WI38 (cell line): ENCODE results near the gene RPS6KA2.

ENCODE experiments used
- H3K4me3 ChIP-seq: 2 replicates; pipeline ENCODE4 v1.5.1; 2011; ENCODE audit warnings: low read depth, mild to moderate bottlenecking, control low read depth, low read length
- CTCF ChIP-seq: IDR thresholded peaks from 2 replicates; pipeline ENCODE4 v1.5.1; 2012; ENCODE audit warnings: low read depth, mild to moderate bottlenecking, control low read depth, low read length

Gene RPS6KA2

GRCh38 chr6:166418691-166419143 is 208.3 kb downstream of the RPS6KA2 start:
- no peak for TF ChIP-seq CTCF

GRCh38 chr6:166417285-166417691 is 209.8 kb downstream of the RPS6KA2 start:
- H3K4me3 ChIP-seq: no peak overlapping the region
- TF ChIP-seq CTCF: no peak

More at GRCh38 chr6:166418691-166419143, 208.3 kb downstream of the RPS6KA2 start:
- H3K4me3 ChIP-seq: no peak overlapping the region

- H3K4me3 ChIP-seq: no peak overlapping the region
- TF ChIP-seq CTCF: no peak
Measured at GRCh38 chr6:166415833-166416347, 211.2 kb downstream of the RPS6KA2 start.

- no peak for TF ChIP-seq CTCF
- no peak overlapping the region for H3K4me3 ChIP-seq
Measured at GRCh38 chr6:166415306-166415705, 211.7 kb downstream of the RPS6KA2 start.

- H3K4me3 ChIP-seq: no peak overlapping the region
- TF ChIP-seq CTCF: no peak
Measured at GRCh38 chr6:166413491-166413951, 213.5 kb downstream of the RPS6KA2 start.

GRCh38 chr6:166412911-166413384 is 214.1 kb downstream of the RPS6KA2 start:
- TF ChIP-seq CTCF: no peak
- H3K4me3 ChIP-seq: no peak overlapping the region

GRCh38 chr6:166412156-166412910 is 214.7 kb downstream of the RPS6KA2 start:
- no peak for TF ChIP-seq CTCF
- H3K4me3 ChIP-seq: no peak overlapping the region
